Measurements from ENCODE around the gene CASZ1. TPM values are rescaled to one million over a fixed set of nuclear protein-coding genes. Genes with fewer than 3 reads are reported as not detected.

The CASZ1 gene
- total and polyA plus RNA-seq, 4 experiments from 2014 or later, result 0.13 to 8.8 (median 4.7) TPM

- no peak overlapping the region for H3K27ac Mint-ChIP-seq
- Histone ChIP-seq H3K27ac (ENCODE audit: low read depth, low read length) (no peak overlapping the region), H3K4me3 (ENCODE audit: low read length in 2 of 2) (no peak overlapping the region), H3K36me3 (ENCODE audit: insufficient read depth, low read length) (no peaks in the 10 kb centered on the region), H3K9me3 (ENCODE audit: control insufficient read depth in 1 of 2, low read length in 2 of 2) (no peaks in the 10 kb centered on the region), H3K27me3 (ENCODE audit: insufficient read depth, low read length) (no peaks in the 10 kb centered on the region), H3K4me1 (ENCODE audit: insufficient read depth, low read length) (no peaks in the 10 kb centered on the region)
- DNase-seq, result no peak
- CTCF ChIA-PET (ENCODE audit: partially characterized antibody), result no interaction called here
- peaks cover 4 to 11% of the 10 kb centered on the region in 2 donors for H3K27me3 Mint-ChIP-seq
- no peaks in the 10 kb centered on the region for H3K9me3 Mint-ChIP-seq
- H3K36me3 Mint-ChIP-seq, result no peaks in the 10 kb centered on the region
- intact Hi-C loops (cut with micrococcal nuclease), result no loop called here
- H3K4me1 Mint-ChIP-seq, result peaks cover 0 to 4% (median 2%) of the 10 kb centered on the region in 4 donors
- POLR2A ChIA-PET (ENCODE audit: partially characterized antibody), result no interaction called here
- H3K4me3 Mint-ChIP-seq, result no peak overlapping the region
Observed at GRCh38 chr1:10718083-10718415, 78.4 kb downstream of the CASZ1 start.

- Histone ChIP-seq H3K4me1 (ENCODE audit: insufficient read depth, low read length) (no peaks in the 10 kb centered on the region), H3K27me3 (ENCODE audit: insufficient read depth, low read length) (no peaks in the 10 kb centered on the region), H3K27ac (ENCODE audit: low read depth, low read length) (no peak overlapping the region), H3K9me3 (ENCODE audit: control insufficient read depth in 1 of 2, low read length in 2 of 2) (no peaks in the 10 kb centered on the region), H3K4me3 (ENCODE audit: low read length in 2 of 2) (no peak overlapping the region), H3K36me3 (ENCODE audit: insufficient read depth, low read length) (no peaks in the 10 kb centered on the region)
- POLR2A ChIA-PET (ENCODE audit: partially characterized antibody), result no interaction called here
- CTCF ChIA-PET (ENCODE audit: partially characterized antibody), result no interaction called here
- Mint-ChIP-seq H3K27ac (no peak overlapping the region), H3K27me3 (peaks cover 4 to 11% of the 10 kb centered on the region in 2 donors), H3K4me1 (peaks cover 0 to 4% (median 2%) of the 10 kb centered on the region in 4 donors), H3K9me3 (no peaks in the 10 kb centered on the region), H3K36me3 (no peaks in the 10 kb centered on the region), H3K4me3 (no peak overlapping the region)
- DNase-seq, result no peak
- intact Hi-C loops (cut with micrococcal nuclease), result no loop called here
Observed at GRCh38 chr1:10717296-10718082, 79.0 kb downstream of the CASZ1 start.

- DNase-seq, result no peak
- Histone ChIP-seq H3K4me3 (ENCODE audit: low read length in 2 of 2) (no peak overlapping the region), H3K27me3 (ENCODE audit: insufficient read depth, low read length) (no peaks in the 10 kb centered on the region), H3K4me1 (ENCODE audit: insufficient read depth, low read length) (no peaks in the 10 kb centered on the region), H3K27ac (ENCODE audit: low read depth, low read length) (no peak overlapping the region), H3K9me3 (ENCODE audit: control insufficient read depth in 1 of 2, low read length in 2 of 2) (no peaks in the 10 kb centered on the region), H3K36me3 (ENCODE audit: insufficient read depth, low read length) (no peaks in the 10 kb centered on the region)
- Mint-ChIP-seq H3K9me3 (no peaks in the 10 kb centered on the region), H3K27me3 (peaks cover 4 to 11% of the 10 kb centered on the region in 2 donors), H3K27ac (no peak overlapping the region), H3K4me1 (peaks cover 0 to 4% (median 2%) of the 10 kb centered on the region in 4 donors), H3K36me3 (no peaks in the 10 kb centered on the region), H3K4me3 (no peak overlapping the region)
- intact Hi-C loops (cut with micrococcal nuclease), result no loop called here
- CTCF ChIA-PET (ENCODE audit: partially characterized antibody), result no interaction called here
- POLR2A ChIA-PET (ENCODE audit: partially characterized antibody), result no interaction called here
Observed at GRCh38 chr1:10716840-10717239, 79.6 kb downstream of the CASZ1 start.

- DNase-seq, result no peak
- Mint-ChIP-seq H3K9me3 (no peaks in the 10 kb centered on the region), H3K27ac (no peak overlapping the region), H3K27me3 (peaks cover 5 to 9% of the 10 kb centered on the region in 2 donors), H3K4me1 (peaks cover 0 to 4% (median 2%) of the 10 kb centered on the region in 4 donors), H3K36me3 (no peaks in the 10 kb centered on the region), H3K4me3 (no peak overlapping the region)
- Histone ChIP-seq H3K27ac (ENCODE audit: low read depth, low read length) (no peak overlapping the region), H3K36me3 (ENCODE audit: insufficient read depth, low read length) (no peaks in the 10 kb centered on the region), H3K9me3 (ENCODE audit: control insufficient read depth in 1 of 2, low read length in 2 of 2) (no peaks in the 10 kb centered on the region), H3K27me3 (ENCODE audit: insufficient read depth, low read length) (no peaks in the 10 kb centered on the region), H3K4me1 (ENCODE audit: insufficient read depth, low read length) (no peaks in the 10 kb centered on the region), H3K4me3 (ENCODE audit: low read length in 2 of 2) (no peak overlapping the region)
- ChIA-PET CTCF (ENCODE audit: partially characterized antibody) (no interaction called here), POLR2A (ENCODE audit: partially characterized antibody) (no interaction called here)
- intact Hi-C loops (cut with micrococcal nuclease), result no loop called here
Observed at GRCh38 chr1:10714337-10715114, 81.9 kb downstream of the CASZ1 start.

- no peak overlapping the region for H3K27ac ChIP-seq (ENCODE audit: low read depth, low read length)
- no peak overlapping the region for H3K4me3 ChIP-seq (ENCODE audit: low read length in 2 of 2)
- DNase-seq, result no peak
- H3K27me3 ChIP-seq (ENCODE audit: insufficient read depth, low read length), result no peaks in the 10 kb centered on the region
- intact Hi-C loops (cut with micrococcal nuclease), result no loop called here
- Mint-ChIP-seq H3K27ac (no peak overlapping the region), H3K4me3 (no peak overlapping the region), H3K36me3 (no peaks in the 10 kb centered on the region), H3K4me1 (peaks cover 0 to 4% (median 2%) of the 10 kb centered on the region in 4 donors), H3K9me3 (no peaks in the 10 kb centered on the region), H3K27me3 (peaks cover 5 to 6% of the 10 kb centered on the region in 2 donors)
- CTCF ChIA-PET (ENCODE audit: partially characterized antibody), result no interaction called here
- no peaks in the 10 kb centered on the region for H3K4me1 ChIP-seq (ENCODE audit: insufficient read depth, low read length)
- no peaks in the 10 kb centered on the region for H3K36me3 ChIP-seq (ENCODE audit: insufficient read depth, low read length)
- POLR2A ChIA-PET (ENCODE audit: partially characterized antibody), result no interaction called here
- H3K9me3 ChIP-seq (ENCODE audit: control insufficient read depth in 1 of 2, low read length in 2 of 2), result no peaks in the 10 kb centered on the region
Observed at GRCh38 chr1:10713614-10714013, 82.8 kb downstream of the CASZ1 start.

GRCh38 chr1:10712568-10713362 is 83.7 kb downstream of the CASZ1 start:
- peaks cover 5 to 6% of the 10 kb centered on the region in 2 donors for H3K27me3 Mint-ChIP-seq
- no peaks in the 10 kb centered on the region for H3K36me3 ChIP-seq (ENCODE audit: insufficient read depth, low read length)
- no peak overlapping the region for H3K27ac ChIP-seq (ENCODE audit: low read depth, low read length)
- no peaks in the 10 kb centered on the region for H3K27me3 ChIP-seq (ENCODE audit: insufficient read depth, low read length)
- no peaks in the 10 kb centered on the region for H3K36me3 Mint-ChIP-seq
- no peak overlapping the region for H3K4me3 Mint-ChIP-seq
- no peak overlapping the region for H3K27ac Mint-ChIP-seq
- DNase-seq, result no peak
- no peak overlapping the region for H3K4me3 ChIP-seq (ENCODE audit: low read length in 2 of 2)
- ChIA-PET CTCF (ENCODE audit: partially characterized antibody) (no interaction called here), POLR2A (ENCODE audit: partially characterized antibody) (no interaction called here)
- H3K9me3 Mint-ChIP-seq, result no peaks in the 10 kb centered on the region
- no peaks in the 10 kb centered on the region for H3K4me1 ChIP-seq (ENCODE audit: insufficient read depth, low read length)
- intact Hi-C loops (cut with micrococcal nuclease), result no loop called here
- H3K9me3 ChIP-seq (ENCODE audit: control insufficient read depth in 1 of 2, low read length in 2 of 2), result no peaks in the 10 kb centered on the region
- peaks cover 0 to 4% (median 2%) of the 10 kb centered on the region in 4 donors for H3K4me1 Mint-ChIP-seq

- intact Hi-C loops (cut with micrococcal nuclease), result no loop called here
Observed at GRCh38 chr1:10710489-10710888, 86.0 kb downstream of the CASZ1 start.

More at GRCh38 chr1:10710489-10710888, 86.0 kb downstream of the CASZ1 start:
- Mint-ChIP-seq H3K36me3 (no peaks in the 10 kb centered on the region), H3K4me3 (no peak overlapping the region), H3K27ac (peak overlapping the region in 1 of 7 donors; percentile 53), H3K9me3 (no peaks in the 10 kb centered on the region), H3K27me3 (peaks cover 1 to 5% of the 10 kb centered on the region in 2 donors), H3K4me1 (no peaks in the 10 kb centered on the region)
- ChIA-PET CTCF (ENCODE audit: partially characterized antibody) (no interaction called here), POLR2A (ENCODE audit: partially characterized antibody) (no interaction called here)
- no peak for DNase-seq
- Histone ChIP-seq H3K4me3 (ENCODE audit: low read length in 2 of 2) (no peak overlapping the region), H3K4me1 (ENCODE audit: insufficient read depth, low read length) (no peaks in the 10 kb centered on the region), H3K9me3 (ENCODE audit: control insufficient read depth in 1 of 2, low read length in 2 of 2) (no peaks in the 10 kb centered on the region), H3K36me3 (ENCODE audit: insufficient read depth, low read length) (no peaks in the 10 kb centered on the region), H3K27ac (ENCODE audit: low read depth, low read length) (no peak overlapping the region), H3K27me3 (ENCODE audit: insufficient read depth, low read length) (no peaks in the 10 kb centered on the region)
